GM21825 (cell line): Measurements from ENCODE around the gene DES.

Experiments used
- ATAC-seq: cut with Tn5 transposase; IDR thresholded peaks from one replicate; pipeline ENCODE4 v1.9.1; 2021; ENCODE audit warnings: mild to moderate bottlenecking, moderate library complexity; ENCODE audit not compliant: unreplicated experiment

DES gene

DNA sequence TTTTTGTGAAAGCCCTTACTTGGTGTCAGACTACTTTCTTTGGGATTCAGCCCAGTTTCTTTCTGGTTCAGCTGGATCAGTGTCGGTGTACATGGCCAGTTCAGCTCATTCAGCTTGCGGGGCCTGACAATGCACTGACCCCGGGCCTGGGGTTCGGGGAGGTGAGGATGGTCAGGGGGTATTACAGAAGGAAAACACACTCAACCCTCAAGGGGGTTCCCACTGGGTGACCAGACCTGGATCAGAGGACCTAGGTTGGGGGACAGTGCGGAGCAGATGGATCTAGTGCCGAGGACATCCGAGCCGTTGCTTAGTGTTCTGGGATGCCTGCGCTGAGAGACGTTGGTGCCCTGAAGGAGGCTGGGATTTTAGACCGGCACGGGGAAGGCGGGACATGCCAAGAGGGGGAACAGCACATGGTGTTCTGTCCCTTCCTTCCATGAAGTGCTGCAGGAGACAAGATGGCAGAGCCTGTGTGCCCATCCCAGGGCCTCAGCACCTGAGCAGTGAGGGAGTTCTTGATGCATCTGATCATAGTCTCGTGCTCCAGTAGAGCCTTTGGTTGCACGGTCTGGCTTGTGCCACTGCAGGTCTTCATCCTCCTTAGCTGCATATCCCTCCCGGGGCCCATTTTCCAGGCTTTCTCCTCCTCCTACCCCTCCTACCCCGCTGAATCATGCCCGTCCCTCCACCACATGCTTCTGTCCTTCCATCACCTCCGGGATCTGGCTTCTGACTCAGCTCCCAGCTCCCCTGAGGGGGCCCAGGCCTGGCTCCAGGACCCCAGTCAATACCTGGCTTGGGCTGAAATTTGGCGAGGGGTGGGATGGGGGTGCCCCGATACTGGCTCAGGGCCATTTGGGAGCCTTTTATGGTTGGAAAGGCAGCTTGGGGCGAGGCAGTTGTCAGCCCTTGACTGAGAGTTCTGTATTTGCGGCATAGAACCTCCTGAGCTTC is 34.5 kb downstream of the DES start:
- ATAC-seq = no peak

- no peak for ATAC-seq
Observed at GRCh38 chr2:219453671-219454590, 35.8 kb downstream of the DES start.

GRCh38 chr2:219455581-219455980 is 37.4 kb downstream of the DES start:
- ATAC-seq = no peak

- no peak for ATAC-seq
Observed at GRCh38 chr2:219457784-219458369, 39.7 kb downstream of the DES start.

GRCh38 chr2:219458996-219459395 is 40.8 kb downstream of the DES start:
- no peak for ATAC-seq

GRCh38 chr2:219459460-219460311 is 41.5 kb downstream of the DES start:
- peak; percentile 63 for ATAC-seq

GRCh38 chr2:219460424-219460926 is 42.3 kb downstream of the DES start:
- no peak for ATAC-seq

- no peak for ATAC-seq
Observed at GRCh38 chr2:219461047-219461514, 42.9 kb downstream of the DES start.

- ATAC-seq = no peak
Observed at GRCh38 chr2:219461669-219462068, 43.5 kb downstream of the DES start.

DNA sequence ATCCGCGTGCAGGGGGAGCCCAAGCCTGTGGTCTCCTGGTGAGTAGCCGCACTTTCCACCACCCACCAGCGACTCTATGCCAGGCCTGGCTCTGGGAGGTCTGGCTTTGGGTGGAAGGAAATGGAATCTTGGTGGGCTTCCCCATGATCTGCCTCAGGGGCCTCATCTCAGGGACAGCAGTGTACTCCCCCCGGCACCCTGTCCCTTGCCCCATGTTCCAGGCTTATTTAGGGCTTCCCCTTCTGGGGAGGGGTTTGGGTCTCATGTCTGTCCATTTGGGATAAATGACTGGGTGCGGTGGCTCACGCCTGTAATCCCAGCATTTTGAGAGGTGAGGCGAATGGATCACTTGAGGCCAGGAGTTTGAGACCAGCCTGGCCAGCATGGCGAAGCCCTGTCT is 44.2 kb downstream of the DES start:
- ATAC-seq = no peak

DNA sequence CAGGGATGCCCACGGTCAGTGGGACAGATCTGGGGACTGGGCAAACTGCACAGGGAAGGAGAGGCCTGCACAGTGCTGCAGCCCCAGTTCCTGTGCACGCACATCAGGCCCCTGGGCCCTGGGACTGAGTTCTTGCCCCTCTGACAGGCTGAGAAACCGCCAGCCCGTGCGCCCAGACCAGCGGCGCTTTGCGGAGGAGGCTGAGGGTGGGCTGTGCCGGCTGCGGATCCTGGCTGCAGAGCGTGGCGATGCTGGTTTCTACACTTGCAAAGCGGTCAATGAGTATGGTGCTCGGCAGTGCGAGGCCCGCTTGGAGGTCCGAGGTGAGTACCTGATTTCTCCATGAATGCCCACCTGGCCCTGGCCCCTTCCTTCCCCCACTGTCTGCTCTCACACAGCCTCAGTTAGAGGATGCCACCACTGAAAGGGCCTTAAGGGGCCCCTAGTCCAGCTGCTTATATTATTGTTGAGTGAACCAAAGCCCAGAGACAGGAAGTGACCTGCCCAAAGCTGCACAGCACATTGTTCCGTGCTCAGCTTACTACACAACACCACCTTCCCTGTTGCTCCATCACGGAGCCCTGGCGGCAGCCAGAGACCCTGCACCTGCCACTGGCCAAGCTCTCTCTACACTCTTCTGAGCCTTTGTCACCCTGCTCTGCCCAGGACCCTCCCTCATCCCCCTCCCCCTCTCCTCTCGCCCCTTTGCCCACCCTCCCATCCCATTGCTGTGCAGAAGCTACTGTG is 46.3 kb downstream of the DES start:
- ATAC-seq = no peak

- ATAC-seq = no peak
Observed at GRCh38 chr2:219465659-219466561, 47.7 kb downstream of the DES start.

DNA sequence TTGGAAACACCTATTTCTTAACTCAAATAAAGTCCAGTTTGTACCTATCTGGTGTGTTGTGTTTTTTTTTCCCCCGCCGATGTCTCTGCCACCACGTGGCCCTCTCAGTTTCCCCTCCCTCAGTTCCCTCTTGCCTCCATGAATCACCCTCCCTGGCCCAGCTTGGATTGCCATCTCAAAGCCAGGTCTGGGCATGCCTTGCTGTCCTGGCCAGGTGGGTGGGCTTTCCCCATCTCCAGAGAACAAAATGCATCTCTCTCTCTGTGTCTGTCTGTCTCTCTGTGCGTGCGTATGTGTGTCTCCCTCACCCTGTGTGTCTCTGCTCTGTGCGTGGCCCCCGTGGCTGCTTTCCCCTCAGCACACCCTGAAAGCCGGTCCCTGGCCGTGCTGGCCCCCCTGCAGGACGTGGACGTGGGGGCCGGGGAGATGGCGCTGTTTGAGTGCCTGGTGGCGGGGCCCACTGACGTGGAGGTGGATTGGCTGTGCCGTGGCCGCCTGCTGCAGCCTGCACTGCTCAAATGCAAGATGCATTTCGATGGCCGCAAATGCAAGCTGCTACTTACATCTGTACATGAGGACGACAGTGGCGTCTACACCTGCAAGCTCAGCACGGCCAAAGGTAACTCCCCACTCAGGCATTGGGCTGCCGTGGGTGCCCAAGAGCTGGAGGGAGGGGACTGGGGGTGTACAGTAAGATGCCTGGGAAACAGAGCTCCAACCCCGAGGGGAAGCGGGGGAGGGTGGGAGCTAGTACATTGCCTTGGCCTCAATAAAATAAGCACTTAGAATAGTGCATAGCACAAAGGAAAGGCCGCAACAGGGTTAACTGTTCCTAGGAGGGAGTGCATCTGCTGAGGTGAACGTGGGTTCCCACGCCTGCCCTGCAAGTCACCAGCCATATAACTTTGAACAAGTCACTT is 48.9 kb downstream of the DES start:
- no peak for ATAC-seq

DNA sequence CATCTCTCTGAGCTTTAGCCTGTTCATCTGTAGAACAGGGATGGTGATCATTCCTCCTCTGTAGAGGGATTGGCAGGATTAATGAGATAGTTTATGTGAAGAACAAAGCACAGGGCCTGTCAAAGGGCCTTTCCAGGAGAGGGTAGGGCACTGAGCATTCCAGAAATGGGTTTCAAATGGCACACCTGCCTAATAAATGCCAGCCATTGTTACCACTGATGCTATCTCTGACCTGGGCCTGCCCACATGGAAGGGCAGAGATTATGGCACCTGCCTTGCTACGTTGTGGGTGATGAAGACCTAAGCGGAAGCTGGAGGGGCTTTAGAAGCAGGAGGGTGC is 49.5 kb downstream of the DES start:
- ATAC-seq = no peak

DNA sequence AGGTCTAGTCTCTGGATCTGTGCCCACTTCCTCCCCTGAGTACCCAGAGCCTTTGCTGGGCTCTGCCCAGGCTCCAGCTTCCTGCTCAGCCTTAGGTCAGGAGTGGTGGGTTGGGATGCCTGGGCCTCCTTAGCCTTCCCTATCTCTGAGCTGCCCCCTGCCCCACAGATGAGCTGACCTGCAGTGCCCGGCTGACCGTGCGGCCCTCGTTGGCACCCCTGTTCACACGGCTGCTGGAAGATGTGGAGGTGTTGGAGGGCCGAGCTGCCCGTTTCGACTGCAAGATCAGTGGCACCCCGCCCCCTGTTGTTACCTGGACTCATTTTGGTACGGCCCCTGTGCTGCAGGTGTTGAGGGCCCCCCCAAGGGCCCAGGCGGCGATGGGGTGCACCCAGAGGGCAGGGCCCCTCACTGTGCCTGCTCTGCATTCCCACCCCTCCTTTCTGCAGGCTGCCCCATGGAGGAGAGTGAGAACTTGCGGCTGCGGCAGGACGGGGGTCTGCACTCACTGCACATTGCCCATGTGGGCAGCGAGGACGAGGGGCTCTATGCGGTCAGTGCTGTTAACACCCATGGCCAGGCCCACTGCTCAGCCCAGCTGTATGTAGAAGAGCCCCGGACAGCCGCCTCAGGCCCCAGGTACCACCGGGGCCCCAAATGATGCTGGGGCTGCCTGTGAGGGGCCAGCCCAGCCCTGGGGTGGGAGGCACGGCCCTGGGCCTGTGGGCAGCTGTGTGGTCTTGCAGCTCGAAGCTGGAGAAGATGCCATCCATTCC is 50.4 kb downstream of the DES start:
- ATAC-seq = no peak

DNA sequence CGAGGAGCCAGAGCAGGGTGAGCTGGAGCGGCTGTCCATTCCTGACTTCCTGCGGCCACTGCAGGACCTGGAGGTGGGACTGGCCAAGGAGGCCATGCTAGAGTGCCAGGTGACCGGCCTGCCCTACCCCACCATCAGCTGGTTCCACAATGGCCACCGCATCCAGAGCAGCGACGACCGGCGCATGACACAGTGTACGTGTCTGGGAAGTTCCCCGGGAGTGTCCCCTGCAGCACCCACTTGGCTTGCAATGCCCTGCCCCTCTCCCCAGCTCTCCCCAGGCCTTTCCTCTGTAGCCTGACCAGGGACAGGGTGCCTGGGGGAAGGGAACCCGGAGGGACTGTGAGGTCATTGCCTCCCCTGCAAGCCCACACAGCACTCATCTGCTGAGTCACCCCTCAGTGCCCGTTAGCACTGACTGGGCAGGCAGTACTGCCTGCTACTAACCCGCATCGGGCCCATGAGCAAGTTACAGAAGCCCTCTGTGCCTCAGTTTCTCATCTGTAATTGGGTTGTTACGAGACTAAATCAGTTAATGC is 51.1 kb downstream of the DES start:
- no peak for ATAC-seq
